Measurements from ENCODE around the gene LRMDA. TPM values are rescaled to one million over a fixed set of nuclear protein-coding genes. Genes with fewer than 3 reads are reported as not detected.

The LRMDA gene
- total RNA-seq, 1 donor from 2014 or later, result 1.8 TPM

DNA sequence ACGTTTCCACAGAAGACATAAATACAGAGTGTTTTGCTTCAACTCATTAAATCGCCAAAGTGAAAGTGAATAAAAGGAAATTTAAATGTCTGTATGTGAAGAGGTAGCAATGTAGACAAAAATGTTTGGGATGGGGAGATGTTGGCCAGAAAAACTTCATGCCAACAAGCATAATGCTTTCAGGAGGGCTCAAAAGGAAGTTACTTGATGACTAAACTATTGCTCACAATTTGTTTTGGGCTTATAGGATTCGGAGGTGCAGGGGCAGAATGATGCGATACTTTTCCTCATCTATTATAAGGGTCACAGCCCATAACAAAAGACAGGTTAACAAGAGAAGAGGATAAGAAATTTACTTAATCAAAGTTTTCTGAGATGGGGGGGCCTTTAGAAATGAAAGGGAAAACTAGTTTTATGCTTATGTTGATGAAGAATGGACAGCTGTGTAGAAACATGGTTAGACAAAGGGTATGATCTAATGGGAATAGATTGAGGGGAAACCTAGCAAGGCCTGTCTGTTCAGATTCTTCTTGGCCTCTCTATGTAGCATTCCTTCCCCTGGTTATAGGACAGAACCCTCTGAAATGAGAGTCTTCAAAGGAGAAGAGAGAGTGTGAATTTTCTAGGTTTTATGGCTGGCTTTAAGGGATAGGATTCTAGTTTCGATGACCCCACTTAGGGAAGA lies 898.6 kb downstream of the LRMDA start:
- peak; percentile 65 for ATAC-seq

GRCh38 chr10:76331742-76332141 lies 900.3 kb downstream of the LRMDA start:
- ATAC-seq, result no peak

- ATAC-seq, result no peak
These were observed 901.9 kb downstream of the LRMDA start for GRCh38 chr10:76333326-76333725.

DNA sequence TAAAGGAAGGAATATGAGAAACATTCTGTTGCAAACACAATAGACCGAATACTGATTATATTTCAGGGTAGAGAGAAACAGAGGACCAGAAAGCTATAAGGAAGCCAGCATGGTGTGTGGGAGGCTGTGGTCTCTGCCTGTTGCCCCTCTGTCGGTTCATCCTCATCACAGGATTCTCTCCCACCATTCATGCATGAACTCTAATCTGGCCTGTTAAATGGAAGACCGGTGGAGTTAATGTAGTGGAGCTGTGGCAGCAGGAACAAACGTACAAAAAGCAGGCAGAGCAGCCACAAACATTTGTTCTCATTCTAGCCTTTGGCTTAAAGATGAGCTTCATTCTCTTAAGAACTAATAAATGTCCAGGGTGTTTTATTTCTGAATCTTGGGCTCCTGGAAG lies 902.4 kb downstream of the LRMDA start:
- no peak for ATAC-seq

GRCh38 chr10:76334255-76334654 lies 902.8 kb downstream of the LRMDA start:
- ATAC-seq, result no peak

GRCh38 chr10:76336213-76336963 lies 905.0 kb downstream of the LRMDA start:
- ATAC-seq, result no peak

DNA sequence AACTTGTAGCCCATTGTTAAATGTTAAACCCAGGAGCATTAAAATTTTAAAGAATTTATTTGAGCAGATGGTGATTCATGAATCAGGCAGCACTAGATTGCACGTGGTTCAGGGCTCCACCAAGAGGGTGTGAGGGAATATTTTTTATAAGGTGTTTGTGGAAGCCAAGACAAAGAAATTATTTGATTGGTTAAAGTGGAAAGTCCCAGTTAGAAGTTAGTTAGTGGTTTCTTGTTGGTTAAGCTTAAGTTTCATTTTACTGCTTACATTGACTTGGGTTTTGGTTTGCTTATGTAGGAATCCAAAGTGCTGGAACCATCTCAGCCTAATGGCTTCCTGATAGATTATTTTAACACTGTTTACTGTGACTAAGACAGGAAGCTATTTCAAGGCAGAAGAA lies 906.2 kb downstream of the LRMDA start:
- ATAC-seq, result no peak

DNA sequence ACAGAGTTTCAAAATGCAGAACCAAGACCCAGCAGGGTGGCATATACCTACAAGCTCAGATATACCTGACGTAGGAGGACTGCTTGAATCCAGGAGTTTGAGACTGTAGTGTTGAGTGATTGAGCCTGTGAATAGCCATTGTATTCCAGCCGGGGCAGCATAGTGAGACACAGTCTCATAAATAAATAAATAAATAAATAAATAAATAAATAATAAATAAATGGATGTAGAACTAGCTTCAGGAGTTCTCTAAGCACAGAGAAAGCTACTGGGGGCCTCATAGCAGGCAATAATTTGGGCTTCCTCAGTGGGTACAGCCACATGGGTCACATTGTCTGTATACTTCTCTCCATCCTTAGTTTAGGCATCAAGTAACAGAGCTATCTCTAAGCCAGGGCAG lies 906.8 kb downstream of the LRMDA start:
- no peak for ATAC-seq

GRCh38 chr10:76341740-76342139 lies 910.3 kb downstream of the LRMDA start:
- no peak for ATAC-seq

DNA sequence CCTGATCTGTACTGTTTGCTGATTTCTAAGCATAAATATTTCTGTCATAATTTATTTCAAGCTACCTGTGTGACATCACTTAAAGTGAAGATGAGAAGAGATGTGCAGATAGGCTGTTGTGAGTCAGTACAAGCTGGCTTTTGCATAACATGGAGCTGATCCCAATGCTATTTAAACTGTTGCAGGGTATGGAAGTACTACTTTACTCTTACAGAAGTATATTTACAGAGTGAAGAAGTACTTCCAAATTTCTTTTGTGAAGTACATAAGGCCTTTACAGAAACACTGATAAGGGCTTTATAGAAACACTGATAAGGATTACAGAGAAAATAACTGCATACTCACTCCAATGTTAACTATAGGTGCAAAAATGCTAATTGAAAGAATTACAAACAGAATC lies 911.6 kb downstream of the LRMDA start:
- no peak for ATAC-seq

GRCh38 chr10:76347832-76348231 lies 916.4 kb downstream of the LRMDA start:
- no peak for ATAC-seq

DNA sequence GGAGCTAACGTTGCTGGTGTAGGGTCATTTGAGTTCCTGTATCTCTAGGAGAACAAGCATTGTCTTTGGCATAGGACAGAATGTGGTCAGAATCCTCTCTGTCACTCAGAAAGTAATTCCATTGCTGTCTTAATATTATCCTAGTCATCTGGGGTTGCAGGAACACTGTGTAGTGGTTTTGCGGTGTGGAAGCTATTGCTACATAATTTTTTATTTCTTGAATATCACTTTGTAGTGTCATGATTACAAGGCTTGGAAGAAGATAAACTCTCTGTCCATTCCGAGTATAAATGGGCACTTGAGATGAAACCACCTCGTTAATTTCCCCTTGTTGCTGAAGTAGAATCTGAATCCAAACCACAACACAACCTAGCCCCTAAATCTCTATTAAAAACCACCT lies 919.2 kb downstream of the LRMDA start:
- ATAC-seq, result no peak

DNA sequence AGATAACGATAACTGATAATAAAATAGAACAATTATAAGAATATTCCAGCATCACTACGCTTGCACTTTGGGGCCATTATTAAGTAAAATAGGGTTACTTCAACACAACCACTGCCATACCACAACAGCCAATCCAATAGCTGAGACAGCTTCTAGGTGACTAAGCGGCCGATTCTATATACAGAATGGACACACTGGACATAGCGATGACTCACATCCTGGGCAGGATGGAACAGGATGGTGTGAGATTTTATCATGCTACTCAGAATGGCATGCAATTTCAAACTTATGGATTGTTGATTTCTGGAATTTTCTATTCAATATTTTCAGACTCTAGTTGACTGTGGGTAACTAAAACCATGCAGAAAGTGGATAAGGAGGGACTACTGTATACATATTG lies 920.9 kb downstream of the LRMDA start:
- ATAC-seq, result peak; percentile 59

DNA sequence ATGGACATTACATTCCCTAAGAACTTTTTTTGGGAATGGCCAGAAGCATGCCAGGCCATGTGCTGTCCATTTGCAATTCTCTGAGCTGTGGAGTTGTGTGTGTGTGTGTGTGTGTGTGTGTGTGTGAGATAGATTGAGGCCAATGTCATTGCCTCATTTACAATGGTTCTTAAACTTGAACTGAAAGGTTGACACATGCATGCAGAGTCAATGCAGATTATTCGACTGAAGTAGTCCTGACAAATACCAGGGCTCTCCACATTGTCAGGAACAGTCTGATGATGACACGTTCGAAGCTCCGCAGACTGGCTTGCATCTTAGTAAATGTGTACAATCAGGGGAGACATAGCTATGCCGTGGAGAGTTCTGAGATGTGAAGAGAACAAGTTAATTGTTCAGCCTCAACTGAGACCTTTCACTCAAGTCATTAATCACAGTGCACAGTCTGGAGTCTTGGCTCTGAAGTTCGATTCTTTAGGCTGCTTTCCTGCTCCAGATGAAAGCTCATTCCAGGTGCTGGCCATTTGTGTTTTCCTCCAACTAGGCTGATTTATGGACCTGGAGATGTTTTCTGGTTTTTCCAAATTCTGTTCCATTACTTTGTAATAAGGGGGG lies 921.9 kb downstream of the LRMDA start:
- no peak for ATAC-seq

DNA sequence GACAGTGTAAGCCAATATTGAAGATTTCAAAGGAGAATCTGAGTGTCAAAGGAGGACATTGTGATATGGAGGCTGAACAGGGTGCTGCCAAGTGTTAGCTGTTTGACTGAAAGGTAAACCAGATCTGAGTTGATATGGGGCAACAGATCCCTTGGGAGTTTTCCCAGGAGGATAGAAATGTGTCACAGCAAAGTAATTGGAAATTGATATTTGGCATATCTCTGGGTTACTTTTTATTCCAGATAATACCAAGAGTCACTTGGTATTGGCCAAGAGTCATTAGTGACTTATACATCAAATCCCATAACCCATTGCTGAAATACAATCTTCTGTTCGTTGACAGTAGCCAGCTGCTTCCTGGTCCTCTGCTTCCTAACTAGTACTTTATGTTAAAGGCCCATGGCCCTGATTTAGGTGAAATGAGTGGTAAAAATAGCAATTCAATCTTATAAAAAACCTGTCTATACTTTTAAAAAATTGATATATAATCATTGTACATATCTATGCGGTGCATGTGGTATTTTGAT lies 922.9 kb downstream of the LRMDA start:
- ATAC-seq, result no peak

- ATAC-seq, result no peak
These were observed 923.5 kb downstream of the LRMDA start for GRCh38 chr10:76354921-76355320.

GRCh38 chr10:76356557-76356956 lies 925.1 kb downstream of the LRMDA start:
- no peak for ATAC-seq

DNA sequence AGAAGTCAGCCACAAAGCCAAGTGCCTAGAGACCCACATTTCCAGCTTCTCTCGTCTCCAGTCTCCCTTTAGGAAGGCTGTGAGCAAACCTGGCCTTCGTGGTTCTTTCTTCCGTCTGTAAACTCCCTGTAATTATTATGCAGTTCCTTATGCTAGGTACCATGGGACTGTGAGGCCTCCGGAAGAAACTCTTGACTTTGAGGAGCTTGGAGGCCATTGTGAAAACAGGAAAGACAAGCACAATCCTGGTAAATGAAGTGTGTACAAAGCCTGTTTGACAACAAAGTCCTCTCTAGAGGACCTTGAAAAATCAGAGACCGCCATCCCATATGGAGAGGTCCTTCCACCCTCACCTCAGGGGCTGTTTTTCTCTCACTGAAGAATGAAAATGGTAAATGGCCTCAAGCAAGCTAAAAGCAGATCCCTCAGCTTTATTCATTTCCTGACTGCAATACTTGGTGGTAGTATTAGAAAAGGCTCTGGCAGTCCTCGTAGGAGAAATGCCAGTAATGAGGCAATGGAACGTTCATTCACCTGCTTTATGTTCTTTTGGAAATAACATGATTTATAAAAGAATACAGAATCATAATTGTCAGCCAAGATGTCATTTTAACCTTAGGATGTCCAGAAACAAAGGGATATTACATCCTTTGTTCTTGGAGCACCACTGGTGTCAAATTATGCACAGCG lies 926.4 kb downstream of the LRMDA start:
- ATAC-seq, result no peak

- no peak for ATAC-seq
These were observed 927.4 kb downstream of the LRMDA start for GRCh38 chr10:76358743-76359395.

DNA sequence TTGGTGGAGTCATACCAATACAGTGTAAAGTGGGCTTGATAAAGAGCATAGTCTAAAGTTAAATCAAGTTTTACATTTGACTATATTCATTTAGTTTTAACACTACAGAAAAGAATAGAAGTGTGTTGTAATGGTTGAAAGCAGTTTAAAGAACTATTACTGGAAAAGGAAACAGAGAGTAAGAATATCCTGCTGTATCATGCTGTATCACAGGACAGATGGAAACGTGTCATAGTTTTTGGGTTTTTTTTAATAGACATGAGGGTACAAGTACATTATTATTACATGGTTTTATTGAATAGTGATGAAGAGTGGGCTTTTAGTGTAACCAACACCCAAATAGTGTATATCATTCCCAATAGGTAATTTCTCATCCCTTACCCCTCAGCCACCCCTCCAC lies 944.3 kb downstream of the LRMDA start:
- ATAC-seq, result no peak

- ATAC-seq, result no peak
These were observed 951.0 kb downstream of the LRMDA start for GRCh38 chr10:76382381-76382851.

DNA sequence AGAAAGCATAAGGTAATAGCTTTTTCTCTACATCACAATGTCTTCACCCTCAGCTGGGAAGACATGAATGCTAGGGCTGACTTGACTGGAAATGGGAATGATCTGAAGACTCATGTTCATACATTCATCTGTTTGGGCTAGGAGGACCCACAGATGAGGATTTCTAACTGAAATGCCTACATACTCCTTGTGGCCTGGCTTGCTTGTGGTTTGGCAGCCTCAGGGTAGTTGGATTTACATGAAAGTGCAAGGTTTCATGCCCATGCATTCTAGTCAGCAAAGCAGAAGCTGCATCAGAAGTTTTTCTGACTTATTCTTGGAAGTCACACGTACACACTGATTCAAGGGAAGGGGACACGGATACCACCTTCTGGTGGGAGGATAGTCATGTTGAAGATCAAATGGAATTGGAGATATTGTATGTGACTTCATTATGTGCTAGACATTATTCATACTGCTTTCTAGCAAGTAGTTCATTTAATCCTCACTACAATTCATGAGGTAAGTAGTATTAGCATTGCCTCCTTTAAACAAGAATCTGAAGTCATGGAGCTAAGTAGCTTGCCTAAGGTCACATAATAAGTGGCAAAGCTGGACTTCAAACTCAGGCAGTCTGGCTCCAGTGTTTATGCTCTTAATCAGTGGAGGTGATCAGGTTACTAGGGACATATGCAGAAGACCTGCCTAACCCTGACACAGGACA lies 957.0 kb downstream of the LRMDA start:
- no peak for ATAC-seq

All from esophagus mucosa (tissue), 1 donor.